AG09319 (cell line): ENCODE measurements around the gene UBE2E2.

Source experiments
- DNase-seq: peaks from one replicate; pipeline ENCODE4 v3.0.0-alpha.2; 2010; ENCODE audit warnings: low read depth; ENCODE audit errors: extremely low read depth
- CTCF ChIP-seq: IDR thresholded peaks from 2 replicates; pipeline ENCODE4 v1.5.1; 2011; ENCODE audit warnings: low read depth, mild to moderate bottlenecking, inconsistent platforms, low read length, moderate library complexity

The UBE2E2 gene

GRCh38 chr3:23485922-23486321 lies 282.8 kb downstream of the UBE2E2 start:
- no peak for TF ChIP-seq CTCF
- no peak for DNase-seq

GRCh38 chr3:23487015-23487414 lies 283.9 kb downstream of the UBE2E2 start:
- TF ChIP-seq CTCF, result no peak
- no peak for DNase-seq

GRCh38 chr3:23488618-23489017 lies 285.5 kb downstream of the UBE2E2 start:
- no peak for TF ChIP-seq CTCF
- no peak for DNase-seq

GRCh38 chr3:23489300-23490158 lies 286.4 kb downstream of the UBE2E2 start:
- no peak for TF ChIP-seq CTCF
- no peak for DNase-seq

- TF ChIP-seq CTCF, result no peak
- no peak for DNase-seq
These were observed 287.3 kb downstream of the UBE2E2 start for GRCh38 chr3:23490459-23490858.

- TF ChIP-seq CTCF, result no peak
These were observed 288.9 kb downstream of the UBE2E2 start for GRCh38 chr3:23492057-23492456.

GRCh38 chr3:23493889-23494288 lies 290.8 kb downstream of the UBE2E2 start:
- no peak for DNase-seq
- no peak for TF ChIP-seq CTCF

More at GRCh38 chr3:23492057-23492456, 288.9 kb downstream of the UBE2E2 start:
- no peak for DNase-seq
